Endothelial cell of umbilical vein (primary cell): Measurements from ENCODE around the gene ADGRE1. TPM values are rescaled to one million over a fixed set of nuclear protein-coding genes. Genes with fewer than 3 reads are reported as not detected.

Experiments
- BruUV-seq: library from RNA; stranded (reverse); fragments of 400-500 nt; replicated peaks from 2 replicates; lab custom pipeline; 2021; lab: Mats Ljungman, UMichigan
- CTCF ChIA-PET: fragments of 300-600, 350-600 bp; sonication (Branson Sonifier 250); formaldehyde crosslinking; loops from one replicate; lab custom pipeline; 2021; ENCODE audit warnings: antibody characterized with exemption, inconsistent platforms; lab: Charles Lee
- POLR2A ChIA-PET: fragments of 300-600, 350-600 bp; sonication (Branson Sonifier 250); formaldehyde crosslinking; loops from one replicate; lab custom pipeline; 2021; ENCODE audit warnings: antibody characterized with exemption, inconsistent platforms; lab: Charles Lee
- DNase-seq: peaks from one replicate; pipeline ENCODE4 v3.0.0-alpha.2; 2011; ENCODE audit warnings: low read depth, low spot score
- FAIRE-seq: peaks from 2 replicates; lab custom pipeline; 2011; peaks lifted over from hg19 to GRCh38; lab: Jason Lieb, UNC
- H2AFZ ChIP-seq: 2 replicates; pipeline ENCODE4 v1.6.0; 2012; ENCODE audit warnings: low read depth, low read length, control low read depth, inconsistent platforms
- H3K27ac ChIP-seq: 2 replicates; pipeline ENCODE4 v1.5.1; 2011; ENCODE audit warnings: low read depth, mild to moderate bottlenecking, control low read depth, low read length, moderate library complexity; ENCODE audit not compliant: insufficient read depth
- H3K27me3 ChIP-seq, 2 experiments: 2 replicates each; pipeline versions ENCODE4 v1.6.0 to v1.6.1; 2011; ENCODE audit warnings: low read length in 2 of 2, mixed read lengths in 1 of 2; ENCODE audit not compliant: control insufficient read depth in 2 of 2, insufficient read depth in 2 of 2
- H3K36me3 ChIP-seq, 2 experiments: 2 replicates in 1 of 2; 3 replicates in 1 of 2; pipeline ENCODE4 v1.5.1; 2011; ENCODE audit warnings: low read length in 2 of 2, mild to moderate bottlenecking in 1 of 2, moderate library complexity in 1 of 2; ENCODE audit not compliant: control insufficient read depth in 2 of 2, insufficient read depth in 2 of 2; ENCODE audit errors: extremely low read depth in 1 of 2
- H3K4me1 ChIP-seq: 3 replicates; pipeline ENCODE4 v1.5.1; 2011; ENCODE audit warnings: mild to moderate bottlenecking, low read length; ENCODE audit not compliant: control insufficient read depth, insufficient read depth; ENCODE audit errors: extremely low read depth
- H3K4me2 ChIP-seq: 2 replicates; pipeline ENCODE4 v1.6.1; 2011; ENCODE audit warnings: low read length, control low read depth, mixed read lengths; ENCODE audit not compliant: insufficient read depth
- H3K4me3 ChIP-seq, 3 experiments: fragments of 200-600 bp in 1 of 3; sonication (generic), shearing (Covaris generic) in 1 of 3; replicated peaks in 1 of 3; 2 replicates each; pipeline ENCODE4 v1.5.1; 2011 to 2016; ENCODE audit warnings: control low read depth in 3 of 3, low read length in 3 of 3, mild to moderate bottlenecking in 2 of 3, inconsistent platforms in 1 of 3, low read depth in 1 of 3, moderate library complexity in 1 of 3; ENCODE audit not compliant: insufficient read depth in 1 of 3
- H3K79me2 ChIP-seq: 2 replicates; pipeline ENCODE4 v1.6.0; 2012; ENCODE audit warnings: low read length, inconsistent platforms; ENCODE audit not compliant: control insufficient read depth, insufficient read depth
- H3K9ac ChIP-seq: replicated peaks from 2 replicates; pipeline ENCODE3; 2011; ENCODE audit warnings: low read length, control low read depth; ENCODE audit not compliant: insufficient read depth; ENCODE audit errors: extremely low read depth
- H3K9me1 ChIP-seq: replicated peaks from 3 replicates; pipeline ENCODE4 v1.6.0; 2011; ENCODE audit warnings: mild to moderate bottlenecking, low read length; ENCODE audit not compliant: control insufficient read depth, insufficient read depth; ENCODE audit errors: extremely low read depth
- H3K9me3 ChIP-seq: replicated peaks from 2 replicates; pipeline ENCODE4 v1.5.1; 2012; ENCODE audit warnings: low read length, inconsistent platforms; ENCODE audit not compliant: control insufficient read depth, insufficient read depth
- H4K20me1 ChIP-seq: replicated peaks from 2 replicates; pipeline ENCODE3; 2011; ENCODE audit warnings: mild to moderate bottlenecking, low read length; ENCODE audit not compliant: control insufficient read depth, insufficient read depth; ENCODE audit errors: extremely low read depth
- CTCF ChIP-seq, 2 donors: IDR thresholded peaks; 1 replicate in 1 of 2; 2 replicates in 1 of 2; pipeline ENCODE4 v1.5.1; 2011; ENCODE audit warnings: low read length in 2 of 2, mild to moderate bottlenecking in 2 of 2, moderate library complexity in 2 of 2, control low read depth in 1 of 2, inconsistent platforms in 1 of 2, low read depth in 1 of 2; ENCODE audit not compliant: insufficient read depth in 1 of 2; ENCODE audit errors: extremely low read depth in 1 of 2
- EZH2 ChIP-seq: IDR thresholded peaks from 2 replicates; pipeline ENCODE4 v1.6.1; 2012; ENCODE audit warnings: borderline replicate concordance, low read depth, mild to moderate bottlenecking, moderate library complexity, low read length, inconsistent platforms; ENCODE audit not compliant: severe bottlenecking
- FOS ChIP-seq: IDR thresholded peaks from 2 replicates; pipeline ENCODE4 v1.6.1; 2011; ENCODE audit warnings: mild to moderate bottlenecking, low read length, moderate library complexity, borderline replicate concordance; ENCODE audit not compliant: insufficient read depth
- GATA2 ChIP-seq: IDR thresholded peaks from 2 replicates; pipeline ENCODE4 v1.7.0; 2011; ENCODE audit warnings: low read depth, mild to moderate bottlenecking, moderate library complexity, mixed read lengths, low read length; ENCODE audit not compliant: insufficient read length, insufficient read depth
- JUN ChIP-seq: IDR thresholded peaks from 2 replicates; pipeline ENCODE4 v1.6.1; 2011; ENCODE audit warnings: borderline replicate concordance, low read depth; ENCODE audit not compliant: insufficient read length, insufficient read depth
- MAX ChIP-seq: IDR thresholded peaks from 2 replicates; pipeline ENCODE4 v1.6.1; 2011; ENCODE audit not compliant: insufficient read depth, insufficient read length
- MYC ChIP-seq: IDR thresholded peaks from one replicate; pipeline ENCODE4 v1.6.1; 2011; ENCODE audit warnings: mild to moderate bottlenecking, low read depth, low read length
- POLR2A ChIP-seq: IDR thresholded peaks from 2 replicates; pipeline ENCODE4 v1.6.1; 2012; ENCODE audit warnings: low read depth, mild to moderate bottlenecking, control low read depth, low read length
- POLR2AphosphoS5 ChIP-seq: IDR thresholded peaks from 2 replicates; pipeline ENCODE4 v1.6.1; 2012; ENCODE audit warnings: low read depth, mild to moderate bottlenecking, control low read depth, low read length, moderate library complexity; ENCODE audit not compliant: insufficient read depth
- dilution Hi-C: fragments of 300-500 bp; cut with MboI; formaldehyde crosslinking; loops from one replicate; pipeline ENCODE4 v1.15.0; 2019; ENCODE audit warnings: low sequenced_read_pairs; ENCODE audit not compliant: extremely low pct_ligation_motif_present
- intact Hi-C: fragments of 100-400 bp; cut with micrococcal nuclease; formaldehyde crosslinking; loops from one replicate; pipeline ENCODE4 v1.10.0; 2022
- polyA plus RNA-seq, 4 experiments: library from polyadenylated mRNA; depleted of rRNA in 3 of 4; stranded (reverse) in 3 of 4; unstranded in 1 of 4; fragments of >200 nt; gene quantifications; 2 replicates each; pipeline versions ENCODE4 v1.2.1 to v1.2.3, GENCODE V29; 2011 to 2012; ENCODE audit warnings: missing spikeins in 1 of 4
- total RNA-seq: library from RNA; stranded (reverse); gene quantifications from 2 replicates; pipeline ENCODE4 v1.2.3, GENCODE V29; 2021

ADGRE1 gene
- total and polyA plus RNA-seq, 2 donors (not counting 3 experiments of a cell fraction or from before 2014, with no cell fraction given): not detected

GRCh38 chr19:6852001-6852400 lies 35.4 kb upstream of the ADGRE1 start:
- Histone ChIP-seq H3K79me2 (no peaks in the 10 kb centered on the region), H3K36me3 (no peaks in the 10 kb centered on the region), H4K20me1 (no peaks in the 10 kb centered on the region), H3K4me1 (no peaks in the 10 kb centered on the region), H2AFZ (no peak overlapping the region), H3K4me3 (no peak overlapping the region), H3K9ac (no peak overlapping the region), H3K4me2 (no peak overlapping the region), H3K27ac (no peak overlapping the region), H3K9me1 (no peaks in the 10 kb centered on the region), H3K27me3 (no peaks in the 10 kb centered on the region), H3K9me3 (no peaks in the 10 kb centered on the region)
- POLR2A ChIA-PET: interaction anchor here (0.5 to 1.1 kb wide), 2 partner anchors 12 to 33 kb away, joined by 3 read pairs; no protein-coding TSS in a partner anchor
- DNase-seq (no peak), FAIRE-seq (no peak)
- TF ChIP-seq EZH2: no peak
- TF ChIP-seq GATA2: no peak
- no peak for TF ChIP-seq POLR2A
- no peak for TF ChIP-seq JUN
- TF ChIP-seq FOS: no peak
- no peak for TF ChIP-seq POLR2AphosphoS5
- no peak for TF ChIP-seq MYC
- TF ChIP-seq CTCF (IDR thresholded peaks at IDR 0.05; ENCODE audit: extremely low read depth in 1 of 2, insufficient read depth in 1 of 2, low read depth in 1 of 2, low read length in 2 of 2): no peak
- no peak for TF ChIP-seq MAX
- intact Hi-C loops (no loop called here), dilution Hi-C loops (no loop called here)
- no TSS peak for BruUV-seq
- CTCF ChIA-PET: interaction anchor here (2.8 kb wide), 1 partner anchor 12 kb away, joined by 12 read pairs; no protein-coding TSS in a partner anchor
